GM10248 (cell line): ENCODE results near the gene TTC3.

Source experiments
- CTCF ChIA-PET: fragments of 300-600 bp; sonication (Branson Sonifier 250); formaldehyde crosslinking; extraction: SDS; loops from one replicate; lab custom pipeline; 2021; ENCODE audit warnings: antibody characterized with exemption; lab: Yijun Ruan, JAX
- POLR2A ChIA-PET: fragments of 350-650 bp; sonication (Branson Sonifier 250); formaldehyde crosslinking; extraction: SDS; loops from one replicate; lab custom pipeline; 2020; ENCODE audit warnings: antibody characterized with exemption; lab: Yijun Ruan, JAX
- DNase-seq: peaks from one replicate; pipeline ENCODE4 v3.0.0; 2012; ENCODE audit errors: extremely low spot score
- CTCF ChIP-seq: IDR thresholded peaks from 2 replicates; pipeline ENCODE4 v1.5.1; 2012; ENCODE audit warnings: mild to moderate bottlenecking, low read depth; ENCODE audit errors: extremely low read depth, missing control alignments, control extremely low read depth

Gene TTC3

GRCh38 chr21:37199057-37199924 is 126.2 kb downstream of the TTC3 start:
- ChIA-PET CTCF (interaction anchor here (1.4 to 1.6 kb wide), 3 partner anchors 11 to 25 kb away, joined by 3 to 5 read pairs (median 4); no protein-coding TSS in a partner anchor), POLR2A (no interaction called here)
- no peak for TF ChIP-seq CTCF
- no peak for DNase-seq

DNA sequence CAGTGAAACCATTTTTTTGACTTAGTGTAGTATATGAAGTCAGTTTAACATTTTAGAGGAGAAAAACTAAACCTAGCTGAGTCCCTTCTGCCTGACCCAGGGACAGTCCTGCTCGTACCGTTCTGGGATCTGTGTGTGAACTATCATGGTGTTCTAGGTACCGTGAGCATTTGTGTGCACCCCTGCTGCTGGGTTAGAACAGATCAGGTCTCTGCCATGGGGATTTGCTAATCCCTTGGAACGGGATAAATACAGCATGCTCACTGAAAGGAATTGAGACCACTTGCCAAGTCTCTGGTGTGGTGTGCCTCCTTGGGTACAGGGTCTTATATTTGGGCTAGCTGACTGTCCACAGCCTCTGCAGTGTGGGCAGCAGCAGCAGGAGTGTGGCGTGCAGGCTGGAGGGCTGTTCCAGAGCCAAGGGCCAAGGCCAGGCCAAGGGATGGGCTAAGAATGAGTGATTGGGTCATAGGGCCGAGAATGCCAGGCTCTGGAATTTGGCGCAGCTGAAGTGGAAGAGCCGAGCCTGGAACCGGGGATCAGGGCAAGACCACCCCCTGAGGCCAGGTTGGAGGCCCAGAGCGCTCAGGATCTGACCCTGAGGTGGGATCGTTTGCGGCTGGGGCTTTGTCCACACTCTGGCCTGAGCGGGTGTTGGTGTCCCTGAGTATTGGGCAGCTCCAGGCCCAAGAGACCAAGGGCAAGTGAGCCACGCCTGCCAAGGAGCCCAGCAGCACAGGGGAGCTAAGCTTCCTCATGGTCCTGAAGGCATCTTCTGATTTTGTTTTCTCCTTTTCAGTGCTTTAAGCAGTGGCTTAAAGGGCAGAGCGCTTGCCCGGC is 127.8 kb downstream of the TTC3 start:
- POLR2A ChIA-PET, result no interaction called here
- TF ChIP-seq CTCF, result no peak
- CTCF ChIA-PET, result interaction anchor here (0.8 to 1.6 kb wide), 5 partner anchors 13 to 382 kb away, joined by 3 to 5 read pairs (median 3); no protein-coding TSS in a partner anchor
- DNase-seq, result no peak

- TF ChIP-seq CTCF, result no peak
- POLR2A ChIA-PET, result no interaction called here
- CTCF ChIA-PET, result no interaction called here
- no peak for DNase-seq
These were observed 129.4 kb downstream of the TTC3 start for GRCh38 chr21:37202221-37203110.

GRCh38 chr21:37204580-37204979 is 131.5 kb downstream of the TTC3 start:
- POLR2A ChIA-PET, result no interaction called here
- CTCF ChIA-PET, result no interaction called here
- no peak for DNase-seq
- no peak for TF ChIP-seq CTCF

- ChIA-PET POLR2A (no interaction called here), CTCF (no interaction called here)
- no peak for DNase-seq
- no peak for TF ChIP-seq CTCF
These were observed 133.4 kb downstream of the TTC3 start for GRCh38 chr21:37206496-37206895.
